ENCODE data around the gene RNF135.
"Not testable (repeated sequence)": the region's sequence is repeated elsewhere in the genome, so short reads cannot be mapped to it uniquely, and the experiment has no call there.

DNA sequence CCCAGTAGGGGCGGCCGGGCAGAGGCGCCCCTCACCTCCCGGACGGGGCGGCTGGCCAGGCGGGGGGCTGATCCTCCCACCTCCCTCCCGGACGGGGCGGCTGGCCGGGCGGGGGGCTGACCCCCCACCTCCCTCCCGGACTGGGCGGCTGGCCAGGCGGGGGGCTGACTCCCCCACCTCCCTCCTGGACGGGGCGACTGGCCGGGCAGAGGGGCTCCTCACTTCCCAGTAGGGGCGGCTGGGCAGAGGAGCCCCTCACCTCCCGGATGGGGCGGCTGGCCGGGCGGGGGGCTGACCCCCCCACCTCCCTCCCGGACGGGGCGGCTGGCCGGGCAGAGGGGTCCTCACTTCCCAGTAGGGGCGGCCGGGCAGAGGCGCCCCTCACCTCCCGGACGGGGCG lies 9.1 kb downstream of the RNF135 start:
- TF ChIP-seq, protein P1, sequence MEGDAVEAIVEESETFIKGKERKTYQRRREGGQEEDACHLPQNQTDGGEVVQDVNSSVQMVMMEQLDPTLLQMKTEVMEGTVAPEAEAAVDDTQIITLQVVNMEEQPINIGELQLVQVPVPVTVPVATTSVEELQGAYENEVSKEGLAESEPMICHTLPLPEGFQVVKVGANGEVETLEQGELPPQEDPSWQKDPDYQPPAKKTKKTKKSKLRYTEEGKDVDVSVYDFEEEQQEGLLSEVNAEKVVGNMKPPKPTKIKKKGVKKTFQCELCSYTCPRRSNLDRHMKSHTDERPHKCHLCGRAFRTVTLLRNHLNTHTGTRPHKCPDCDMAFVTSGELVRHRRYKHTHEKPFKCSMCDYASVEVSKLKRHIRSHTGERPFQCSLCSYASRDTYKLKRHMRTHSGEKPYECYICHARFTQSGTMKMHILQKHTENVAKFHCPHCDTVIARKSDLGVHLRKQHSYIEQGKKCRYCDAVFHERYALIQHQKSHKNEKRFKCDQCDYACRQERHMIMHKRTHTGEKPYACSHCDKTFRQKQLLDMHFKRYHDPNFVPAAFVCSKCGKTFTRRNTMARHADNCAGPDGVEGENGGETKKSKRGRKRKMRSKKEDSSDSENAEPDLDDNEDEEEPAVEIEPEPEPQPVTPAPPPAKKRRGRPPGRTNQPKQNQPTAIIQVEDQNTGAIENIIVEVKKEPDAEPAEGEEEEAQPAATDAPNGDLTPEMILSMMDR (IDR thresholded peaks at IDR 0.05; ENCODE audit: insufficient read depth, low read depth, low read length): not testable (repeated sequence)
- not testable (repeated sequence) for TF ChIP-seq EZH2 (IDR thresholded peaks at IDR 0.05; ENCODE audit: insufficient read depth, low read length)
